Measurements from ENCODE around the gene ZNF341.

ZNF341 gene

GRCh38 chr20:33744181-33744580, 12.4 kb downstream of the ZNF341 start:
- TF ChIP-seq, protein P1, sequence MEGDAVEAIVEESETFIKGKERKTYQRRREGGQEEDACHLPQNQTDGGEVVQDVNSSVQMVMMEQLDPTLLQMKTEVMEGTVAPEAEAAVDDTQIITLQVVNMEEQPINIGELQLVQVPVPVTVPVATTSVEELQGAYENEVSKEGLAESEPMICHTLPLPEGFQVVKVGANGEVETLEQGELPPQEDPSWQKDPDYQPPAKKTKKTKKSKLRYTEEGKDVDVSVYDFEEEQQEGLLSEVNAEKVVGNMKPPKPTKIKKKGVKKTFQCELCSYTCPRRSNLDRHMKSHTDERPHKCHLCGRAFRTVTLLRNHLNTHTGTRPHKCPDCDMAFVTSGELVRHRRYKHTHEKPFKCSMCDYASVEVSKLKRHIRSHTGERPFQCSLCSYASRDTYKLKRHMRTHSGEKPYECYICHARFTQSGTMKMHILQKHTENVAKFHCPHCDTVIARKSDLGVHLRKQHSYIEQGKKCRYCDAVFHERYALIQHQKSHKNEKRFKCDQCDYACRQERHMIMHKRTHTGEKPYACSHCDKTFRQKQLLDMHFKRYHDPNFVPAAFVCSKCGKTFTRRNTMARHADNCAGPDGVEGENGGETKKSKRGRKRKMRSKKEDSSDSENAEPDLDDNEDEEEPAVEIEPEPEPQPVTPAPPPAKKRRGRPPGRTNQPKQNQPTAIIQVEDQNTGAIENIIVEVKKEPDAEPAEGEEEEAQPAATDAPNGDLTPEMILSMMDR (IDR thresholded peaks at IDR 0.05), result no peak

DNA sequence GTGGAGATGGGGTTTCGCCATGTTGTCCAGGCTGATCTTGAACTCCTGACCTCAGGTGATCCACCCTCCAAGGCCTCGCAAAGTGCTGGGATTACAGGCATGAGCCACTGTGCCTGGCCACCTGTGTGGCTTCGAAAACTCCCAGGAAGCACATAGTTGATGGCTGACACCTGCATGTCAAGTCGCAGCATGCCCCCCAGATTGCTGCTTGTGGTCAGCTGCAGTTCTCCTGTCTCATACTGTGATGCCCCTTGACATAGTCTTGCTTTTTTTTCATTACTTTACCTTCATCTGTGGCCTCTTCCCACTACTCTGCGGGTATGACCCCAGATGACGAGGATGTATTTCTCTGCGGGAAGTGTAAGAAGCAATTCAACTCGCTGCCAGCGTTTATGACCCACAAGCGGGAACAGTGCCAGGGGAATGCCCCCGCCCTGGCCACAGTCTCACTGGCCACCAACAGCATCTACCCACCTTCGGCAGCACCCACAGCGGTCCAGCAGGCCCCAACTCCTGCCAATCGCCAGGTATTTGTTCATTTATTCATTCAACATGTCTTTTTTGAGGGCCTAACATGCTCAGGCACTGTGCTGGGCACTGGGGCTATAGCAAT, 13.1 kb downstream of the ZNF341 start:
- TF ChIP-seq, protein P1 (IDR thresholded peaks at IDR 0.05), result no peak

- TF ChIP-seq, protein P1 (IDR thresholded peaks at IDR 0.05), result no peak
Observed at GRCh38 chr20:33746325-33746998, 14.7 kb downstream of the ZNF341 start.

DNA sequence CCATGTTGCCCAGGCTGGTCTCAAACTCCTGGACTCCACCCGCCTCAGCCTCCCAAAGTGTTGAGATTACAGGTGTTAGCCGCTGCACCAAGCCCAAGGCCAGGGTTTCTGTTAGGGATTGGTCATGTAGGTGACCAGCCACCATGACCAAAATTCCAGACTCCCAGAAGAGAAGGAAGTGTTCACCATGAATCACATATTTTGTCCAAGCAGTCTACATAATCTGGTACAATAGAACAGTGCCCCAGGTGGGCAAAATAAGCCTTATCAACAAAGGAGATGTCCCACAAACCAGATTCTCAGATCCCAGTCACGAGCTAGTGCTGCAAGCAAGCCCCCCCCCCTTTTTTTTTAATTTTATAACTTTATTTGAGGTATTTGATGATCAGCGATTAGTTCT, 20.0 kb downstream of the ZNF341 start:
- TF ChIP-seq, protein P1 (IDR thresholded peaks at IDR 0.05), result no peak

DNA sequence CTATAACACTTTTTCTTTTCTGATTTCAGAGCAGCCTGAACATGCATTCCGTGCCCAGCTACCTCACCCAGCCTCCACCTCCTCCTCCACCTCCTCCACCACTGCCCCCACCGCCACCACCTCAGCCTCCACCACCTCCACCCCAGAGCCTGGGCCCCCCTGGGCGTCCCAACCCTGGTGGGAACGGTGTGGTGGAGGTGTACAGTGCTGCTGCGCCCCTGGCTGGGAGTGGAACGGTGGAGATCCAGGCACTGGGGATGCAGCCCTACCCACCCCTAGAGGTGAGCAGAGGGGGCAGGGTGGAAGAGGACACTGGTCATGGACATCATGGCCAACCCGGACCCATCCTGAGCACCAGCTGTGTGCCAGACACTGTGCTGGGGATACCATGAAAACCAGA, 21.3 kb downstream of the ZNF341 start:
- TF ChIP-seq, protein P1 (IDR thresholded peaks at IDR 0.05), result no peak

GRCh38 chr20:33753763-33754162, 22.0 kb downstream of the ZNF341 start:
- TF ChIP-seq, protein P1 (IDR thresholded peaks at IDR 0.05), result no peak

- TF ChIP-seq, protein P1 (IDR thresholded peaks at IDR 0.05), result no peak
Observed at GRCh38 chr20:33757046-33757445, 25.2 kb downstream of the ZNF341 start.

Data from LNCAP (cell line).